ENCODE results near the gene TTYH3. TPM values are rescaled to one million over a fixed set of nuclear protein-coding genes. Genes with fewer than 3 reads are reported as not detected.

Gene TTYH3
- total RNA-seq, 4 donors from 2014 or later: 16.7 to 23.8 (median 21.4) TPM

- peaks cover 56 to 74% of the 10 kb centered on the region in 2 donors for H3K36me3 ChIP-seq
Measured at GRCh38 chr7:2596464-2597272, 35.1 kb upstream of the TTYH3 start.

GRCh38 chr7:2597273-2597640, 34.5 kb upstream of the TTYH3 start:
- DNase-seq: no peak
- intact Hi-C loops (cut with DNase I): no loop called here
- Histone ChIP-seq H3K4me1 (no peaks in the 10 kb centered on the region), H3K9me3 (no peaks in the 10 kb centered on the region), H3K27ac (no peak overlapping the region), H3K27me3 (no peaks in the 10 kb centered on the region), H3K4me3 (replicated peaks in 1 of 3) (no peak overlapping the region), H3K36me3 (peaks cover 58 to 72% of the 10 kb centered on the region in 2 donors)
- TF ChIP-seq POLR2A (IDR thresholded peaks at IDR 0.05): no peak
- TF ChIP-seq CTCF (IDR thresholded peaks at IDR 0.05): no peak
- 86 to 89% methylated on average over 12 of the region's 13 CpGs for WGBS, 2 donors

More at GRCh38 chr7:2596464-2597272, 35.1 kb upstream of the TTYH3 start:
- Histone ChIP-seq H3K27ac (no peak overlapping the region), H3K4me1 (no peaks in the 10 kb centered on the region), H3K4me3 (replicated peaks in 1 of 3) (no peak overlapping the region), H3K9me3 (no peaks in the 10 kb centered on the region), H3K27me3 (no peaks in the 10 kb centered on the region)
- no peak for TF ChIP-seq CTCF (IDR thresholded peaks at IDR 0.05)
- no peak for TF ChIP-seq POLR2A (IDR thresholded peaks at IDR 0.05)
- intact Hi-C loops (cut with DNase I): no loop called here
- 92 to 95% methylated on average over 22 of the region's 22 CpGs for WGBS, 2 donors
- no peak for DNase-seq

- intact Hi-C loops (cut with DNase I): no loop called here
Measured at GRCh38 chr7:2598154-2598823, 33.5 kb upstream of the TTYH3 start.

GRCh38 chr7:2601065-2601464, 30.7 kb upstream of the TTYH3 start:
- Histone ChIP-seq H3K4me1 (no peaks in the 10 kb centered on the region), H3K4me3 (replicated peaks in 1 of 3) (no peak overlapping the region), H3K9me3 (no peaks in the 10 kb centered on the region), H3K27me3 (no peaks in the 10 kb centered on the region), H3K27ac (no peak overlapping the region), H3K36me3 (peaks cover 30 to 42% of the 10 kb centered on the region in 2 donors)
- no peak for DNase-seq
- TF ChIP-seq CTCF (IDR thresholded peaks at IDR 0.05): no peak
- no peak for TF ChIP-seq POLR2A (IDR thresholded peaks at IDR 0.05)
- 87% methylated on average over 7 to 9 of the region's 9 CpGs for WGBS, 2 donors
- intact Hi-C loops (cut with DNase I): no loop called here

More at GRCh38 chr7:2598154-2598823, 33.5 kb upstream of the TTYH3 start:
- no peak overlapping the region for H3K4me3 ChIP-seq (replicated peaks in 1 of 3)
- H3K27me3 ChIP-seq: no peaks in the 10 kb centered on the region
- no peak for DNase-seq
- no peak overlapping the region for H3K27ac ChIP-seq
- H3K4me1 ChIP-seq: no peaks in the 10 kb centered on the region
- no peaks in the 10 kb centered on the region for H3K9me3 ChIP-seq
- 83 to 90% methylated on average over 18 to 29 of the region's 29 CpGs for WGBS, 2 donors
- H3K36me3 ChIP-seq: peaks cover 50 to 64% of the 10 kb centered on the region in 2 donors
- TF ChIP-seq CTCF (IDR thresholded peaks at IDR 0.05): no peak
- TF ChIP-seq POLR2A (IDR thresholded peaks at IDR 0.05): no peak

- Histone ChIP-seq H3K4me1 (no peaks in the 10 kb centered on the region), H3K27ac (no peak overlapping the region), H3K36me3 (peaks cover 30 to 40% of the 10 kb centered on the region in 2 donors), H3K27me3 (no peaks in the 10 kb centered on the region), H3K9me3 (no peaks in the 10 kb centered on the region), H3K4me3 (replicated peaks in 1 of 3) (no peak overlapping the region)
- 88 to 93% methylated on average over 11 of the region's 11 CpGs for WGBS, 2 donors
- no peak for DNase-seq
- TF ChIP-seq CTCF (IDR thresholded peaks at IDR 0.05) (no peak), POLR2A (IDR thresholded peaks at IDR 0.05) (no peak)
- intact Hi-C loops (cut with DNase I): no loop called here
Measured at GRCh38 chr7:2601907-2602306, 29.9 kb upstream of the TTYH3 start.

Measured in thyroid gland (tissue), 4 donors.